NB4 (cell line): Measurements from ENCODE around the gene ZNF550.
"Not testable (repeated sequence)": the region's sequence is repeated elsewhere in the genome, so short reads cannot be mapped to it uniquely, and the experiment has no call there.

Experiments used
- DNase-seq: peaks from one replicate; pipeline ENCODE4 v3.0.0; 2010; ENCODE audit warnings: low read depth
- H3K4me3 ChIP-seq: one replicate; pipeline ENCODE4 v1.5.1; 2011; ENCODE audit warnings: mild to moderate bottlenecking, low read depth, low read length, moderate library complexity
- CTCF ChIP-seq: IDR thresholded peaks from one replicate; pipeline ENCODE4 v1.5.1; 2012; ENCODE audit warnings: low read depth, low read length
- MAX ChIP-seq: IDR thresholded peaks from 2 replicates; pipeline ENCODE4 v1.6.1; 2011; ENCODE audit warnings: low read depth, low read length
- MYC ChIP-seq: IDR thresholded peaks from 2 replicates; pipeline ENCODE4 v1.6.1; 2011; ENCODE audit warnings: low read depth, low read length
- POLR2A ChIP-seq: IDR thresholded peaks from 2 replicates; pipeline ENCODE4 v1.6.1; 2011; ENCODE audit warnings: mild to moderate bottlenecking; ENCODE audit not compliant: insufficient read length; ENCODE audit errors: extremely low read depth

ZNF550 gene

GRCh38 chr19:57557659-57558058 lies 2.0 kb downstream of the ZNF550 start:
- H3K4me3 ChIP-seq: no peak overlapping the region
- DNase-seq: no peak
- TF ChIP-seq MAX (no peak), MYC (no peak), CTCF (no peak), POLR2A (no peak)

- no peak for DNase-seq
- H3K4me3 ChIP-seq: no peak overlapping the region
- TF ChIP-seq POLR2A: no peak
- no peak for TF ChIP-seq CTCF
- TF ChIP-seq MAX: no peak
- no peak for TF ChIP-seq MYC
Measured at GRCh38 chr19:57552432-57552831, 7.2 kb downstream of the ZNF550 start.

- TF ChIP-seq MYC (no peak), CTCF (no peak), MAX (no peak), POLR2A (no peak)
- DNase-seq: no peak
- no peak overlapping the region for H3K4me3 ChIP-seq
Measured at GRCh38 chr19:57546513-57546912, 13.2 kb downstream of the ZNF550 start.

- no peak for DNase-seq
- H3K4me3 ChIP-seq: no peak overlapping the region
- TF ChIP-seq CTCF: no peak
Measured at GRCh38 chr19:57537953-57538547, 21.6 kb downstream of the ZNF550 start.

GRCh38 chr19:57527136-57527881 lies 32.4 kb downstream of the ZNF550 start, which contains the start of gene ZNF549:
Gene ZNF549 (plus strand): TSS chr19:57527356. CDS start chr19:57527574, 218 bp downstream.
- H3K4me3 ChIP-seq: peak within 1 kb of the TSS; percentile 79
- peak; percentile 88 for DNase-seq
- TF ChIP-seq CTCF (no peak), POLR2A (peak; percentile 29), MAX (peak; percentile 55)

- not testable (repeated sequence) for DNase-seq, H3K4me3 ChIP-seq
Measured at GRCh38 chr19:57518021-57518420, 41.6 kb downstream of the ZNF550 start.
